HCT116 (cell line): ENCODE data around the gene HYAL4. TPM values are rescaled to one million over a fixed set of nuclear protein-coding genes. Genes with fewer than 3 reads are reported as not detected.

Experiments used
- ATAC-seq: fragments of 200-7000 bp; cut with Tn5 transposase; 2 replicates; pipeline ENCODE4 v1.9.1; 2020; ENCODE audit warnings: mild to moderate bottlenecking, moderate library complexity
- BruUV-seq: library from RNA; stranded (reverse); fragments of 400-500 nt; replicated peaks from 2 replicates; lab custom pipeline; 2021; lab: Mats Ljungman, UMichigan
- CTCF ChIA-PET: fragments of 300-600 bp; sonication (Branson Sonifier 250); formaldehyde crosslinking; loops from one replicate; lab custom pipeline; 2021; ENCODE audit warnings: antibody characterized with exemption; lab: Charles Lee
- POLR2A ChIA-PET: fragments of 300-600, 350-600 bp; sonication (Branson Sonifier 250); formaldehyde crosslinking; loops from one replicate; lab custom pipeline; 2021; ENCODE audit warnings: antibody characterized with exemption; lab: Charles Lee
- RAD21 ChIA-PET, 2 experiments: fragments of 300-600 bp; sonication (Branson Sonifier 250); formaldehyde crosslinking; loops; one replicate each; lab custom pipeline; 2023; ENCODE audit warnings: low total read pairs in 2 of 2; ENCODE audit not compliant: uncharacterized antibody in 2 of 2, unreplicated experiment in 2 of 2, low non-redundant PET in 1 of 2; lab: Charles Lee
- DNase-seq: peaks from one replicate; pipeline ENCODE4 v3.0.0-alpha.2; 2010; ENCODE audit warnings: low read depth, low spot score
- H2AFZ ChIP-seq: fragments of 200-600 bp; shearing (Covaris generic), sonication (generic); 2 replicates; pipeline ENCODE4 v1.6.1; 2017; ENCODE audit warnings: low read depth, mixed run types, mixed read lengths, antibody characterized with exemption, low read length; ENCODE audit not compliant: poor library complexity, severe bottlenecking
- H3K27ac ChIP-seq: 2 replicates; pipeline ENCODE4 v1.5.1; 2012; ENCODE audit warnings: low read depth, low read length
- H3K27me3 ChIP-seq: fragments of 200-600 bp; sonication (generic); 2 replicates; pipeline ENCODE4 v1.6.1; 2016; ENCODE audit warnings: mixed run types, low read length, mixed read lengths; ENCODE audit not compliant: insufficient read depth
- H3K36me3 ChIP-seq, 2 experiments: fragments of 200-500 bp in 1 of 2; fragments of 200-600 bp in 1 of 2; sonication (Bioruptor generic) in 1 of 2; sonication (generic) in 1 of 2; 2 replicates each; pipeline versions ENCODE4 v1.5.1 to v1.6.1; 2014 to 2016; ENCODE audit warnings: low read length in 2 of 2, inconsistent platforms in 1 of 2, mixed read lengths in 1 of 2, mixed run types in 1 of 2; ENCODE audit not compliant: insufficient read depth in 2 of 2, control insufficient read depth in 1 of 2
- H3K4me1 ChIP-seq, 2 experiments: fragments of 200-600 bp in 1 of 2; sonication (generic) in 1 of 2; 2 replicates each; pipeline versions ENCODE4 v1.5.1 to v1.6.1; 2012 to 2017; ENCODE audit warnings: low read length in 2 of 2, inconsistent platforms in 1 of 2, mild to moderate bottlenecking in 1 of 2, mixed read lengths in 1 of 2, mixed run types in 1 of 2, moderate library complexity in 1 of 2; ENCODE audit not compliant: insufficient read depth in 2 of 2, control insufficient read depth in 1 of 2
- H3K4me2 ChIP-seq: fragments of 200-600 bp; sonication (generic); 2 replicates; pipeline ENCODE4 v1.6.1; 2017; ENCODE audit warnings: mixed run types, low read length, mixed read lengths
- H3K4me3 ChIP-seq, 2 experiments: fragments of 200-600 bp in 1 of 2; sonication (generic) in 1 of 2; replicated peaks in 1 of 2; 2 replicates each; pipeline ENCODE4 v1.5.1; 2011 to 2016; ENCODE audit warnings: low read length in 2 of 2, control low read depth in 1 of 2, low read depth in 1 of 2, mild to moderate bottlenecking in 1 of 2, mixed read lengths in 1 of 2, mixed run types in 1 of 2
- H3K79me2 ChIP-seq: fragments of 200-600 bp; sonication (generic); 2 replicates; pipeline ENCODE4 v1.6.1; 2017; ENCODE audit warnings: mild to moderate bottlenecking, mixed run types, low read length, moderate library complexity, mixed read lengths; ENCODE audit not compliant: insufficient read depth
- H3K9ac ChIP-seq: fragments of 200-600 bp; sonication (generic); 2 replicates; pipeline ENCODE4 v1.6.1; 2016; ENCODE audit warnings: low read length, mixed read lengths
- H3K9me2 ChIP-seq: fragments of 200-600 bp; sonication (generic), shearing (Covaris generic); 2 replicates; pipeline ENCODE4 v1.6.1; 2017; ENCODE audit warnings: mixed run types, mild to moderate bottlenecking, moderate library complexity; ENCODE audit not compliant: insufficient read depth
- H3K9me3 ChIP-seq, 2 experiments: fragments of 200-500 bp in 1 of 2; fragments of 200-600 bp in 1 of 2; sonication (Bioruptor generic) in 1 of 2; sonication (generic) in 1 of 2; 2 replicates each; pipeline ENCODE4 v1.6.1; 2014 to 2017; ENCODE audit warnings: low read length in 2 of 2, mixed read lengths in 2 of 2, inconsistent platforms in 1 of 2, low read depth in 1 of 2, mild to moderate bottlenecking in 1 of 2, mixed run types in 1 of 2, moderate library complexity in 1 of 2; ENCODE audit not compliant: control insufficient read depth in 1 of 2, insufficient read depth in 1 of 2
- H4K20me1 ChIP-seq: fragments of 200-600 bp; sonication (generic), shearing (Covaris generic); 2 replicates; pipeline ENCODE4 v1.6.1; 2017; ENCODE audit warnings: mixed run types, mild to moderate bottlenecking, moderate library complexity; ENCODE audit not compliant: insufficient read depth
- CBX3 ChIP-seq: IDR thresholded peaks from 2 replicates; pipeline ENCODE4 v1.6.1; 2012; ENCODE audit warnings: low read depth
- CEBPB ChIP-seq: IDR thresholded peaks from 2 replicates; pipeline ENCODE4 v1.6.1; 2012; ENCODE audit warnings: low read depth
- CTCF ChIP-seq, 3 experiments: fragments of 200-600 bp in 1 of 3; sonication (generic) in 1 of 3; IDR thresholded peaks in 2 of 3; conservative IDR thresholded peaks in 1 of 3; 2 replicates each; pipeline ENCODE4 v1.5.1; 2012 to 2017; ENCODE audit warnings: low read depth in 2 of 3, low read length in 2 of 3, antibody characterized with exemption in 1 of 3, borderline replicate concordance in 1 of 3, control low read depth in 1 of 3, mild to moderate bottlenecking in 1 of 3, mixed read lengths in 1 of 3, mixed run types in 1 of 3, moderate library complexity in 1 of 3; ENCODE audit not compliant: insufficient read depth in 1 of 3
- EGR1 ChIP-seq: IDR thresholded peaks from 2 replicates; pipeline ENCODE4 v1.6.1; 2012; ENCODE audit warnings: low read depth
- ELF1 ChIP-seq: IDR thresholded peaks from 2 replicates; pipeline ENCODE4 v1.6.1; 2012; ENCODE audit warnings: low read depth, borderline replicate concordance
- EZH2 ChIP-seq: fragments of 200-600 bp; sonication (generic); IDR thresholded peaks from 2 replicates; pipeline ENCODE4 v1.6.1; 2017; ENCODE audit warnings: antibody characterized with exemption, mixed run types
- EZH2phosphoT487 ChIP-seq: fragments of 200-600 bp; IDR thresholded peaks from 2 replicates; pipeline ENCODE4 v1.6.1; 2018; ENCODE audit warnings: antibody characterized with exemption, borderline replicate concordance
- FOSL1 ChIP-seq: IDR thresholded peaks from 2 replicates; pipeline ENCODE4 v1.6.1; 2012; ENCODE audit warnings: low read depth
- MAX ChIP-seq: IDR thresholded peaks from 2 replicates; pipeline ENCODE4 v1.6.1; 2012
- POLR2A ChIP-seq: IDR thresholded peaks from 2 replicates; pipeline ENCODE4 v1.7.0; 2011; ENCODE audit warnings: borderline replicate concordance; ENCODE audit not compliant: insufficient read depth, insufficient read length; ENCODE audit errors: extremely low read depth
- POLR2AphosphoS5 ChIP-seq: IDR thresholded peaks from 2 replicates; pipeline ENCODE4 v1.6.1; 2011; ENCODE audit warnings: mild to moderate bottlenecking, low read depth, low read length, moderate library complexity
- REST ChIP-seq: IDR thresholded peaks from 2 replicates; pipeline ENCODE4 v1.6.1; 2012; ENCODE audit warnings: low read depth
- SP1 ChIP-seq: IDR thresholded peaks from 2 replicates; pipeline ENCODE4 v1.6.1; 2012; ENCODE audit warnings: low read depth
- SRF ChIP-seq: IDR thresholded peaks from 2 replicates; pipeline ENCODE4 v1.6.1; 2012; ENCODE audit warnings: low read depth
- TCF7L2 ChIP-seq: IDR thresholded peaks from 2 replicates; pipeline ENCODE4 v1.7.0; 2011; ENCODE audit warnings: borderline replicate concordance, inconsistent platforms; ENCODE audit not compliant: insufficient read depth, insufficient read length; ENCODE audit errors: extremely low read depth
- YY1 ChIP-seq: IDR thresholded peaks from 2 replicates; pipeline ENCODE4 v1.6.1; 2011; ENCODE audit warnings: low read length, low read depth, moderate library complexity, mild to moderate bottlenecking; ENCODE audit not compliant: insufficient replicate concordance; ENCODE audit errors: extremely low read depth
- ZBTB33 ChIP-seq: IDR thresholded peaks from 2 replicates; pipeline ENCODE4 v1.6.1; 2011; ENCODE audit warnings: mild to moderate bottlenecking, low read length, moderate library complexity; ENCODE audit not compliant: insufficient replicate concordance; ENCODE audit errors: extremely low read depth
- ZFX ChIP-seq: fragments of 450-650 bp; IDR thresholded peaks from 2 replicates; pipeline ENCODE4 v1.6.1; 2017
- ZNF274 ChIP-seq: fragments of 200-500 bp; sonication (Bioruptor generic); IDR thresholded peaks from 2 replicates; pipeline ENCODE4 v1.6.1; 2014; ENCODE audit warnings: mild to moderate bottlenecking, low read depth, low read length, inconsistent platforms
- intact Hi-C: fragments of 100-400 bp; cut with micrococcal nuclease; formaldehyde crosslinking; loops from 2 replicates; pipeline ENCODE4 v1.10.0; 2022
- total RNA-seq: library from RNA; stranded (reverse); gene quantifications from one replicate; pipeline ENCODE4 v1.2.1, GENCODE V29; 2021; ENCODE audit not compliant: unreplicated experiment

Gene HYAL4
- total RNA-seq, 1 experiment from 2014 or later: not detected

GRCh38 chr7:123918309-123918708, 73.3 kb downstream of the HYAL4 start:
- POLR2A ChIA-PET: no interaction called here
- DNase-seq: no peak
- no peak overlapping the region for H3K27ac ChIP-seq

More at GRCh38 chr7:123918309-123918708, 73.3 kb downstream of the HYAL4 start:
- TF ChIP-seq POLR2AphosphoS5: no peak
- TF ChIP-seq REST: no peak
- TF ChIP-seq CTCF (IDR thresholded peaks at IDR 0.05 in 2 of 3, conservative IDR thresholded peaks at IDR 0.05 in 1 of 3; ENCODE audit: borderline replicate concordance in 1 of 3, insufficient read depth in 1 of 3, low read depth in 2 of 3, low read length in 2 of 3): no peak
- no peak for TF ChIP-seq EZH2phosphoT487
- no peak for TF ChIP-seq ELF1
- TF ChIP-seq ZNF274: no peak
- no peak for TF ChIP-seq ZFX
- TF ChIP-seq ZBTB33: no peak
- TF ChIP-seq CEBPB: no peak
- TF ChIP-seq YY1: no peak
- no peak for TF ChIP-seq POLR2A
- TF ChIP-seq MAX: no peak
- no peak for TF ChIP-seq FOSL1
- no peak for TF ChIP-seq EGR1
- TF ChIP-seq EZH2: no peak
- no peak for TF ChIP-seq SRF
- no peak for TF ChIP-seq CBX3
- no peak for TF ChIP-seq TCF7L2
- no peak for TF ChIP-seq SP1
- Histone ChIP-seq H3K4me1 (no peaks in the 10 kb centered on the region), H3K9me2 (no peaks in the 10 kb centered on the region), H3K9me3 (no peaks in the 10 kb centered on the region), H3K36me3 (no peaks in the 10 kb centered on the region), H3K27me3 (no peaks in the 10 kb centered on the region), H4K20me1 (no peaks in the 10 kb centered on the region), H3K79me2 (no peaks in the 10 kb centered on the region), H2AFZ (no peak overlapping the region), H3K4me2 (no peak overlapping the region), H3K9ac (no peak overlapping the region), H3K4me3 (no peak overlapping the region)
- ChIA-PET CTCF (no interaction called here), RAD21 (no interaction called here)
- BruUV-seq: no TSS peak
- intact Hi-C loops: no loop called here
- no peak for ATAC-seq
